GM21447 (cell line): Measurements from ENCODE around the gene STK4.
A peak's percentile ranks its signal among the peaks of the same experiment; 100 is the strongest.

Source experiments
- ATAC-seq: cut with Tn5 transposase; IDR thresholded peaks from one replicate; pipeline ENCODE4 v1.9.1; 2021; ENCODE audit not compliant: unreplicated experiment

The STK4 gene

DNA sequence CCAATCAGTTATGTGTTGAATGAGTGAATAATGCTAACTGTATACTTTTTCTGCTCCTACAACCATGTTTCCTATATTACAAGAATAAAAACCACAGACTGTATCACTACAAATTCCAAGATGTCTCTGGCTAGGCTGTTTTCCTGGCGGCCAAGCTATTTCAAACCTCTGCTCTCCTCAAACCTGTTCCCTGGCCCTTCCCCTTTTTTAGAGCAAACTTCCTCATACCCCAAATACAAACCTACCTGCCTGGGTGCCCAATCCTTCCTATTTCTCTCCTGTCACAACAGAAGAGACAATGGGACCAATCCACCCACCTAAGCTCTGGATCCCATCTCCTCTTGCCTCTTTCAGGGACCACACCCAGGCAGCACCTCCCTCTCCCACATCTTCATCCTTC, 13.6 kb upstream of the STK4 start:
- ATAC-seq = no peak

DNA sequence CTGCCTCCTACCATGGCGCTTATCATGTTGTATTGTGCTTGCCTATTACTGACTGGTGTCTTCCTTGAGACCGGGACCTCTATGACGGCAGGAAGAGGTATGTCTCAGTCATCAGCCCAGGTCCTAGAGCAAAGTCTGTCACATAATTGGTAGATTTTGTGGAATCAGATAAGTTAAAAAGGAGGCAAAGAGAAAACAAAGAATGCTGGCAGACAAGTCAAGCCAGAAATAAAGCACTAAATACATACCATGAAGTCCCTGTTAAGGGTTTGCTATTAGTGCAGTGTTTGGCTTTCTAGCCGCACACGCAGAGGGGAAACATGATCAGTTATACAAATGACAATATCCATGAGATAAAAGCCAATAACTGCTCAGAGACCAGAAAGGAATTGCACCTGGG, 12.1 kb upstream of the STK4 start:
- no peak for ATAC-seq

DNA sequence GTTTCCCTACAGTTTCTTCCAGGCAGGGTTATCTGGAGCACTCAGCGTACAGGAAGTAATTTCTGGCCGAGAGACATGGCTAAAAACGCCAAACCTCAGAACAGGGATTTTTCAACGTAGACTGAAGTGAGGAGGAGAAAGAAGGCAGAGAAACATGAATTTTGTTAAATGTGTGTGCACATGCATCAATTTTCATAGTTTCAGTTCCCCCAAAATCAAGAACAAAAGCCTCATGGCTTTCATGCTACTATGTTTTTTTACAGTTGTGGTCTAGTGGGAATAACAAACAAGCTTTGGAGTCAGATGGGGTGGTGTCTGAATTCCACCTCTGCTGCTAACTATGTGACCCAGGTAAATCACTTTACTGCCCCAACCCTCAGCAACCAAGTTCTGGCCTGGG, 11.0 kb upstream of the STK4 start:
- ATAC-seq = no peak

DNA sequence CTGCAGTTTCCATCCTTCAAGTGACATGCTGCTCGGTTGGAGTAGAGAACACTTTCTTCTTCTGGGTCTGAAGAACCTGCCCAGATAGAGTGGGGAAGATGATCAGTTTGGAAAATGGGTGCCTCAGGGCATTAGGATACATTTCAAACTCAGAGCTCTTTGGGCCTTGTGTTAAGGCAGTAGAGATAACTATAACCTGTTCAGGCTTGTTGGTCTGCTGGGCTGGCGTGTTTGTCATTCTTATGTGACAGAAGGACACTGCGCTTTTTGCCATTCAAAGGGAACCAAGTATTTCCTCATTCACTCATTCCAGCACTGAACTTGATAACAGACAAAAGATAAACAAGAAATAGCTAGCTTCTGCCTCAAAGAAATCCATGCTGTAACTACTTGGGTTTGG, 9.9 kb upstream of the STK4 start:
- ATAC-seq = no peak

DNA sequence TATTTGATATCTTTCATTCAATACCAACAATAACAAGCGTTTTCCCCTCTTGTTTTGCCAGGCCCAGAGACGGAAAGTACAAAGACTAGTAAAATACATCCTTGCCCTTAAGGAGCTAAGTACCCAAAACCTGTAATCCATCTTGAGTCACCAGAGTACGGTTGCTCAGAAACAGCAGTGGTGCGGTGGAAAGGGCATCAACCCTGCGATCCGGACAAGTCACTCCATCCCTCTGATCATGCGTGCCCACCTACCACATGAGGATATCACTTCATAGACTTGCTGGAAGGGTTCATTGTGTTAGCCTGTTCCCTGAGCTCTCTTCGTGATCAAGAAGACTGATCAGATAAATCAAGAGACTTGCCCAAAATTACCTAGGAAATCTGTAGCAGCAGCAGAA, 8.0 kb upstream of the STK4 start:
- ATAC-seq = no peak

DNA sequence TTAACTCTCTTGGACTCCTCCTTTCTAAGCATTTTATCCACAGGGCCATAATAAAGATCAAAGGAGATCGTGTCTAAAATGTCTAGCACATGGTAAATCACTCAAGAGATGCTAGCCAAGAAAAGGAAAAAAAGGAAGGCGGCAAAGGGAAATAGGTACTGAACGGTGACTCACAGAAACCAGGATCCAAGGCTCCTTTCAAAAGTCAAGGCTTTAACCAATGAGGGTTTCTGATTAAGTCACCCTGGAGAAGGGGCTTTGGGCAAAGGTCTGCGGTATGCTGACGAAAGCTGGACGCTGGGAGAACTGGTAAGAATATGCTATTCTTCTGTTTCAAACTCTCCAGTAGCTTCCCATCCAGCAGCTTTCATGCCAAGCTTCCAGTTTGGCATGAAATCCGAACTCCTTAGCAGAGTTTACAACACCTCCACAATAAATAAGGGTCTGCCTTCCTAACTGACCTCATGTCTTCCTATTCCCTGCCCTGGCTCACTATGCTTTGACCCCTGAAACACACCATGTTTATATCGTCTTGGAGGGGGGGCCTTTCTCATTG, 7.2 kb upstream of the STK4 start:
- no peak for ATAC-seq

DNA sequence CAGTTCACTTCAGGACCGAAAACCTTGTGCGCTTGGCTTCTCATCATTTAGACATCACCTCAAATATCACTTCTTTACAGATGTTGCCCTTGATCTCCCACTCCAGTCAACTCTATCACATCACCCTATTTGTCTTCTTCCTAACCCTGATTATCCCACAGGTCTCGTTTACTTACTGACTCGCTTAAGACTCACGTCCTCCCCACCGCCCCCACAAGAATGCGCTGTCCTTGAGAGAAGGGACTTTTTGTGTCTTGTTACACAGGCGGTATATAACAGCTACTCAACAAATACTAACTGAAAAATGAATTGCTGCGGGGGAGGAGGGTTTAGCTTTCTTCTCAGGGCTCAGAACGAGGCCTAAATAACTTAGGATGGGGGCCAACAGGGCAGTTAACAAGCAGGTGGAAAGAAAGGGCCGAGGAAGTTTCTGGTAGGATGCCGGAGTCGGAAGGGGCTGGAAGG, 6.6 kb upstream of the STK4 start:
- no peak for ATAC-seq

DNA sequence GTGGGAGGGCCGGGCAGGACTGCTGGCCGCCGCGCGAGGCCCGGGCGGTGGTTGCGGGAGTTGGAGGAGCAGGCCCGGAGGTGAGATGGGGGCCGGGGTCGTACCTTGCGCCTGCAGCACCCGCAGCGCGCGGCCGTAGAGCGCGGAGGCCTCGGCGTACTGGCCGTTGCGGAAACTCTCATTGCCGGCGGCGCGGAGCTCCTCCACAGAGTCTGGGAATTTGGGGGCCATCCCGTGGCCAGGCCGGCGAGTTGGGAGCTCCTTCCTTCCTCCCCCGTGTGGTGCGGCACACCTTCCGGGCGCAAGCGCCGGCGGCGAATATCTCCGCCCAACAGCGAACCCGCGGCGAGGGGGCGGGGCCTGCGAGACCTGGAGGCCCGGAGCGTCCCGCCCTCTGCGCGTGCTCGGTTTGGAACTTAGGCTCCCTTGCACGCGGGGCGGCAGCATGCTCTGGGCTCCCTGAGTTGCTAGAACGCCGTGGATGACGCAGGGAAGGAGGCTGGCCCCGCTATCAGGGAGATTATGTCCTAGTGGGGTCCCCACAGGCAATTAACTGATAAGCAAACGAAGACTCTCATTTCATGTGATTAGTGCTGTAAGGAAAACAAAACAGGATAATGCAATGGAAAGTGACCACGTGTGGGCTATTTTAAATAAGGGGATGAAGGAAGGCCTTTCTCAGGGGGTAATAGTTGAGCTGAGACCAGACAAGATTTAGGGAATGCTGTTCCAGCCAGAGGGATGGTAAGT, 6.0 kb upstream of the STK4 start, which contains the start of gene TOMM34:
TSS of gene TOMM34 (minus strand) at position 295 of the 750 bp plus-strand sequence. CDS start at position 231, 64 bp downstream.
- peak; percentile 84 for ATAC-seq

DNA sequence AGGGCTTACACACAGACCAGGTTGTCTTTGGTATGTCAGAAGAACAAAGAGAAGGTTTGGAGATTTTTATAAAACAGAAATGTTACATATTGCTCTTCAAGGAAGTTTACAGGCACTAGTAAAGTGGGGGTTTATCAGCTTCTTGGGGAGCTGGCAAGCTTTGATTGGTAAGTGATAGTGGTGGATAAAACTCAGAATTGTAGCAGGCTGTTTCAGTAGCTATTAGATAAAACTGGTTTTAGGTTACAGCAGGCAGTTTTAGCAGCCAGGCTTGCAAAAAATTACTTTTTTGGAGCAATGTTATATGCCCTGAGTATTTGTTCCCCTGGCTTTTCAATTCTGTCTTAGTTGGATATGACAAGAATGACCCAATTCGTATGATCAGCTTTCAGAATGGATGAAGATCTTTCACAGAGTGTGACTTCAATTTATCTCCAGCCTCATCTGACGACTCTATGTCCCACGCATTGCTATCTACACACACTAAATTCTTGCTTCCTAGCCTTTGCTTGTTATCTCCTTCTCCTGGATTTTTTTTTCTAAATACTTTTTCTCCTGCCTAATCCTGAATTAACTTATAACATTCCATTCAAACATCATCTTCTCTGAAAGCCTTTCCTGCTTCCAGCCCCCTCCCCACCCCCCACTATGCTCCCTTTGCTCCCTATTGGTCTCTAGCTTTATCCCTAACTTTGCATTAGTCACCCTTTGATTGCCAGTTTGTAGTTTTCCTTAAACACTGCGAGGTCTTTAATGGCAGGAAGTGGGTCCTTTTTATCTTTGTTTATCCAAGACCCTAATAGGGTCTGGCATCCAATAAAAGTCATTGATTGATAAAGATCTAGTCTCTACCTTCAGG, 5.1 kb upstream of the STK4 start:
- ATAC-seq = no peak

DNA sequence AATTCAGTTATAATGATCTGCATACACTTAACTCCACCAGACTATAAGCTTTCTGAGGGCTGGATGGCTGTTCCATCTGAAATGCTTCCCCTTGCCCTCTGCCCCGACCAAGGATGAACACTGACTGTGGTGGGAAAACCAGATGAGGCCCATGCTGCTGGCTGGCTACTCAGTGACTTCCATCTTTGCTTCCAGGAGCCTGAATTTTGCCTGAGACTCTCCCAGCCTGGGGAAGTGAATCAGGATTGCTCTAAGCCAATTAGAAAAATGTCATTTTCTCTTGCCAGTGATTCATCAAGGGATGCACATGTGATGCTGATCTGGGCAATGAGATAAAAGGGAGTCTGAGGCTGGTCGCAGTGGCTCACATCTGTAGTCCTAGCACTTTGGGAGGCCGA, 4.4 kb upstream of the STK4 start:
- ATAC-seq = no peak

DNA sequence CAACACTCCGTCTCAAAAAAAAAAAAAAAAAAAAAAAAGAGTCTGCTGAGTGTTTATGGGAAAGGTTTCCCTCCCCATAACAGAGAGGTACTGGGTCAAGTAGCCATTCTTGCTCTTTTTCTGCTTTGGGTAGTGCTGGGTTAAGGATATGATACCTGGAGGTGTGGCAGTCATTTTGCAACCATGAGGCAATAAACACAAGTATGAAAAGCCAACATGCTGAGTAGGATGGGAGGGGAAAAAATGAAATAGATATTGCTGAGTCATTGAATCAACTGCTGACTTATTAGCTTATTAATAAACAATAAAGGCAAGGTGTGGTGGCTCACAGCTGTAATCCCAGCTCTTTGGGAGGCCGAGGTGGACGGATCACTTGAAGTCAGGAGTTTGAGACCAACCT, 3.8 kb upstream of the STK4 start:
- no peak for ATAC-seq

DNA sequence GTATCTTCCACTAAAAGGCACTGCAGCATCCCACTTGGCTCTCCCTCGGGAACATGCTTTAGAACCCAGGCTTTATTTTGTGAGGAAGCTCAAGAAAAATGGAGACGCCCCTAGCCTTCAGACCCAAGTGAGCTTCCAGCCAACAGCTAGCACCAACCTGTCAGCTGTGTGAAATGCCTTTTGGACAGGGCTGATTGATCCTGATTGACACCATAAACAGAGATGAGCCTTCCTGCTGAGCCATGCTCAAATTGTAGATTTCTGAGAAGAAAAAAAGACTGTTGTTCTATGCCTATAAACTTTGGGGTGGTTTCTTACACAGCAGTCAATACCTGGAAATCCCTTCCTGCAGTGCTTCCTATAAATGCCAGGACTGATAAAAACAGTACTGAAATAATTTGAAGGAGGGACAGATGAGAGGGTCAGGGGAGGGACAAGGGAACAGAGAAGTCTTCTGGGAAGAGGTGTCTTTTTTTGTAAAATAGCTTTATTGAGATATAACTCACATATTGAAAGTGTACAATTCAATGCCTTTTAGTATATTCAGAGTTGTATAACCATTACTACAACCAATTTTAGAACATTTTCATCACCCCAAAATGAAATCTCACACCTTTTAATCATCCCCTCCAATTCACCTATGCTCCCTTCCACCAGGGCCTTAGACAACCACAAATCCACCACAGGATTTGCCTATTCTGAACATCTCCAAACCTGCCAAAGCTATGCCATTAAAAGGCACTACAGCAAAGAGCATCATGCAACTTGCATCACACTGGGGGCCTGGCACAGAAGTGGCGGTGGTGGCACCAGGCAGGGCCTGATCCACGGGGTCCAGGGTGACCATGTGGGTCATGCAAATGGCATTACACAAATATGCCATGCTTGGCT, 2.7 kb upstream of the STK4 start:
- no peak for ATAC-seq

DNA sequence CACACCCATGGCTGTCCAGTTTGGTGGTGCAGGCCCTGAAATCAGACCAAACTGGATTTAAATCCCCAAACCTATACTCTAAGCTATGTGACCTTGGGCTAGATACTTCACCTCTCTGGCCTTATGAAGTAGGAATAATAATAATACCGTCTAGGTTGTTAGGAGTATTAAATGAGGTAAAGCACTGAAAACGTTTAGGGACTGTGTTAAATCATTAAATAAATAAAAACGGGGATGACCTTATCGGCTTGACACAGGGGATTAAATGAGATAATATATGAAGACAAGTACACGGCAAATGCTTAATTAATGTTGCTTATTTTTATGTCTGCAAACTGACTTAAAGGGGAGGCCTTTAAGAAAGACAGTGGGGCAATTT, 672 bp upstream of the STK4 start:
- ATAC-seq = no peak

DNA sequence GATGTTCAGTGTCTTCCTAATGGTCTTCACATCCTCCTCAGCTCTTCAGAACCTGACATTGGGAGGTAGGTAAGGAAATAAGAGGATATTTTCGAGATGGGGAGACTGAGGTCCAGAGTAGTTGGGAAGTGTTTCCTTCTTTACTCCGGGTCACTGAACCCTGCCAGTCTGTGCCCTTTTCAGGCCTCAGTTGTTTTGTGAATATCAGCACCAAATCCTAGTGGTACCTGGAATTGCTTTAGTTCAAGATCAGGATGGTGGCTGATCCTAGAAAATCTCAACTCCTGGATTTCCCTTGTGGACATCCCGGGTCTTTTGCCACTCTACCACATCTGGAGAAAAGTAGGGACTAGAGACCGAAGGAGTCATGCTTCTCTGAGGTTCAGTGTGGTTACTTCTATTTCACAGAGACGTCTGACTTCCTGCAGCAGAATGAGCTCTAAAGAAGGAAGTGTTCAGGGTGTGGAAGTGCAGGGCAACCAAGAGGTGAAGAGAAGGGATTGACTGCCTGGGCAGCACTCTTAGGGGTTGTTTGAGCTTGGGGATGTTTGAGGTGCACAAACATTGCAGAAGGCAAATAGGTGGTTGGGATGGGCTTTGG, 995 bp downstream of the STK4 start:
- ATAC-seq = peak; percentile 25

DNA sequence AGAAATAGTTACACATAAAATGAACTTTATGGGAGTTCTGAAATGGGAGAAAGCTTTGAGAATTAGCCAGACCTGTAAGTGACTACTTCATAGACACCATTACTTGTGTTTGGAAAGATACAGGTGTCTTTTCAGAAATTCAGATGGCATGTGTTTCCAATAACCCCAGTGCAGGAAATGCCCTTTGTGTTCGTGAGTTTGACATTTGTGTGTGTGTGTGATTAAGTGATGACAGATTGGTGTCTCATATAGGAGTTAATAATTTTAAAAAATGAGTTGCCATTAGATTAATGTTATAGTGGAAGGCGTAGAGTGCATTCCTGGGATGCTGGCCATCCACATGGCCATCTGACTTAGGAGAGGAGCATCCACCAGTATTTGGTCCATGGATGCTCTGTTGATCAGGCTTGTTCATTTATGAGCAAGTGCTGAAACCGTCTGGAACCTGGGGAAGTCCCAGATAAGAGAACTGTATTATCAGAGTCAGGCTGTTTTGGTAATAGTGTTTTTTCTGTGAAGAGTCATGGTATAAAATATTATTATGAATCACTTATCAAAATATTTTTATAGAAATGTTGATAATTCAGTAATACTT, 3.1 kb downstream of the STK4 start:
- ATAC-seq = no peak

DNA sequence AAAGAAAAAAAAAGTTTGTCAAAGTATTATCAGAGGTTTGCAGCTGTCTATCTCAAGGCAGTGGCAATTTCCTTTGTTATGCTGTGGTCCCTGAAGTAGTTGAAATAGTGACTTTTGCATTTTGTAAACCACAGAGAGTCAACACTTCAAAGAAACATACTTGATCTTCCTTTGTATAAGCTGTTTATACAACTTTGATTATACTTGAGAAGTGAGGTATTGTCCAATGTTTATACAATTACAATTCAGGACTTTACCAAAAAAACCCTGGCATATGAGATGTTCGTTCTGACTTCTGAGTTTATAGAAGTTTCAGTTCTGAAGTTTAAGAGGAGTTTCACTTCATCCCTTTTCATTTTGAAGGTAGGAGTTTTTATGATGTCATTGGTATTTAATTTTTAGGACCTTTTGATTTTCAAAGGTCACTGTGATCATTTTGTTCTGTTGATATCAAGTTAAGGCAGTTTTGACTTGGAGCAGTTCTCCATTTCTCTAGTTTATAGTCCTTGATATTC, 4.0 kb downstream of the STK4 start:
- ATAC-seq = no peak

DNA sequence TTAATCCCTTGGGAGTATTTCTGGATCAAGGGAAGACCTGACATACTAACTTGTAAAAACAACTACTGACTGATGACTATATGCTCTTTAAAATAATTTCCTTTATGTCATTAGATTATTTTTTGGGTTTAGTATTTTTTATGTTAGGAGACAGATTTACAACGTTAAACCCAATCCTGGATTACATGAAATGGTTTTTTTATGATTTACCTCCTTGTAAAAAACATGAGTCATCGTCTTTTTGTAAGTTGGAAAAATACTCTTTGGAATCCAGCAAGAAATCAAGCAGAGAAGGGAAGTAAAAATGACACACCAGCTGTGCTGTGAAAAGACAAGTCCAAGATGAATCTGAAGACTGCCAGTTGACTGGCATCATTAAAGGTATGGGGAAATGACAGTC, 6.7 kb downstream of the STK4 start:
- ATAC-seq = no peak

DNA sequence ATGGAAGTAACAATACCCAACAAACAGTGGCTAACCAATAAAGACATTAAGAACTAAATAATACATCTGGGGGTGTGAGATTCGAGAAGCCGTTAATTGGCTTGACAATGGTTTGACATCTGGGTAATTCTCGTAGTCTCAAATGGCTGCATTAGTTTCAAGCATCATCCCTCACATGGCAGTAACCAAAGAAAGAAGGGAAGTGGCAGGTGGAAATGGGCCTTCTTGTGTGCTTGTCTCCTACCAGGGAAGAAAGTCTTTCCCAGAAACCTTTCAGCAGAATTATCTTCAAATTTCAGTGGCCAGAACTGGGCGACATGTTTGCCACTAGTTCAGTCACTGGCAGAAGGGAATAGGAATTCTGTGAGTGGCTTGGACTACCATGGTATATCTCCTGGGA, 10.4 kb downstream of the STK4 start:
- no peak for ATAC-seq

DNA sequence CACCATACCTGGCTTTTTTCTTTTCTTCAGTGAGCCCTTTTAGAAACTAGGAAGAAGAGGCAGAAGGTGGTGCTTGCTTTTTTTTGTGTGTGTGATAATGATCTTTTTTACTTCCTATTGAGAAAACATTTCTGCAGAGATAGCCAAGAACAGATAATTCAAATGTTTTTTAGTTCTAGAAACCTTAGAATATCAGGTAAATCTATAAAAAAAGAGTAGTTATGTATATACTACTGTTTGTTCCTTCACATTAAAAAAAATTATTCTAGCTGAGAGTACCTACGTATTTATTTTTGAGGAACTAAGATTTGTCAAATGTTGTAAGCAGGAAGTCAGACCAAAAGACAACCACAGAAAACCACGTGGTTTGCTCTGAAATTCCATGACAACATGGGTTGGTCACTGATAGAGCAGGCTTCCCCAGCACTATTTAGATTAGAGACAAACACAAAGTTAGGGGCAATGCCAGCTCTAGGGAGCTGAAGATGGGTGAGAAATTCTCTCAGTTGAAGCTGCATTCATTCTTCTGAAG, 12.8 kb downstream of the STK4 start:
- peak; percentile 82 for ATAC-seq
